Gastrocnemius medialis (tissue), 4 donors: Measurements from ENCODE around the gene AMBP. TPM values are rescaled to one million over a fixed set of nuclear protein-coding genes. Genes with fewer than 3 reads are reported as not detected.

Experiments used
- ATAC-seq, 2 donors: fragments of 150-250 bp; one replicate each; pipeline ENCODE4 v1.9.1; 2016
- DNase-seq, 2 donors: peaks; one replicate each; pipeline ENCODE4 v3.0.0-alpha.2; 2019
- H3K27ac ChIP-seq, 4 donors: fragments of 200-600 bp; sonication (generic); 1 replicate in 1 of 4; 2 replicates in 3 of 4; pipeline ENCODE4 v1.5.1; 2016 to 2018; ENCODE audit warnings: mild to moderate bottlenecking in 2 of 4, moderate library complexity in 1 of 4
- H3K27me3 ChIP-seq, 3 donors: fragments of 200-600 bp; sonication (generic) in 2 of 3; 1 replicate in 1 of 3; 2 replicates in 2 of 3; pipeline versions ENCODE4 v1.5.1 to v1.6.0; 2016 to 2019; ENCODE audit warnings: mild to moderate bottlenecking in 1 of 3, moderate library complexity in 1 of 3
- H3K36me3 ChIP-seq, 2 donors: fragments of 200-600 bp; sonication (generic) in 1 of 2; one replicate each; pipeline ENCODE4 v1.5.1; 2017 to 2018
- H3K4me1 ChIP-seq, 2 donors: fragments of 200-600 bp; sonication (generic) in 1 of 2; one replicate each; pipeline ENCODE4 v1.5.1; 2016 to 2017; ENCODE audit warnings: mild to moderate bottlenecking in 2 of 2
- H3K4me3 ChIP-seq, 4 donors: fragments of 200-600 bp; sonication (generic) in 3 of 4; 1 replicate in 1 of 4; 2 replicates in 3 of 4; pipeline ENCODE4 v1.5.1; 2016 to 2019; ENCODE audit warnings: mild to moderate bottlenecking in 2 of 4
- H3K9me3 ChIP-seq, 3 donors: fragments of 200-600 bp; sonication (generic) in 2 of 3; 1 replicate in 1 of 3; 2 replicates in 2 of 3; pipeline ENCODE4 v1.5.1; 2016 to 2019
- POLR2A ChIP-seq, 2 donors: fragments of 450-650 bp; IDR thresholded peaks; one replicate each; pipeline ENCODE4 v1.6.1; 2017; ENCODE audit warnings: antibody characterized with exemption in 2 of 2, mild to moderate bottlenecking in 2 of 2, moderate library complexity in 2 of 2
- in situ Hi-C, 4 donors: fragments of 200-750 bp; cut with MboI; loops; one replicate each; pipeline versions ENCODE4 v1.15.0 to v1.8.0; 2017; ENCODE audit warnings: low sequenced_read_pairs in 4 of 4
- intact Hi-C: fragments of 100-400 bp; cut with DNase I; formaldehyde crosslinking; loops from one replicate; pipeline ENCODE4 v1.15.1; 2023; ENCODE audit warnings: low total_unique reads
- total RNA-seq, 4 donors: library from RNA; depleted of rRNA; stranded (reverse); fragments of >200 nt; gene quantifications; one replicate each; pipeline versions ENCODE4 v1.1.0 to v1.2.3, GENCODE V29; 2016
- TF ChIP-seq, protein P1 (sequence below), 5 experiments: fragments of 450-650 bp in 3 of 5; fragments of 200-600 bp in 2 of 5; sonication (generic) in 2 of 5; IDR thresholded peaks in 4 of 5; conservative IDR thresholded peaks in 1 of 5; 1 replicate in 4 of 5; 2 replicates in 1 of 5; pipeline ENCODE4 v1.5.1; 2016 to 2019; ENCODE audit warnings: antibody characterized with exemption in 5 of 5, mild to moderate bottlenecking in 3 of 5, moderate library complexity in 3 of 5

Gene AMBP
- total RNA-seq, 4 donors from 2014 or later = 3.2 to 7.2 TPM; not detected in 2

DNA sequence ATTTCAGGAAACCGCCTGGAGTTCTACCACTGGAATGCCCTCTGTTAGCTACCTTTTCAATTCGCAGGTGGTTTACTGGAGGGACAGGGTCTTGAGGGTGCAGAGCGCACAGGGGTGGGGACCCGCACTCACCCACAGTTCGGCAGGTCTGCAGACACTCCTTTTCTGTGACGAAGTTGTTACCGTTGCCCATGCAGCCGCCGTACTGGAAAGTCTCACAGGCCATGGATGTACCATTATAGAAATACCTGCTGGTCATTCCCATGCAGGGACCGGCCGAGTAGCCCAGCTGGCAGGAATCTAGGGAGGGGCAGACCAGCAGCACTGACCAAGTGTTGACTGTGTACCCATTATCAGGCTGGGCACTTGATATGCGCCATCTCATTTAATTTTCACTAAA, 16.8 kb downstream of the AMBP start:
- Histone ChIP-seq H3K36me3 (no peaks in the 10 kb centered on the region), H3K4me1 (peaks cover 7 to 8% of the 10 kb centered on the region in 2 donors), H3K4me3 (no peak overlapping the region), H3K27ac (no peak overlapping the region), H3K9me3 (no peaks in the 10 kb centered on the region), H3K27me3 (no peaks in the 10 kb centered on the region)
- TF ChIP-seq POLR2A (IDR thresholded peaks at IDR 0.05) = no peak
- TF ChIP-seq, protein P1, sequence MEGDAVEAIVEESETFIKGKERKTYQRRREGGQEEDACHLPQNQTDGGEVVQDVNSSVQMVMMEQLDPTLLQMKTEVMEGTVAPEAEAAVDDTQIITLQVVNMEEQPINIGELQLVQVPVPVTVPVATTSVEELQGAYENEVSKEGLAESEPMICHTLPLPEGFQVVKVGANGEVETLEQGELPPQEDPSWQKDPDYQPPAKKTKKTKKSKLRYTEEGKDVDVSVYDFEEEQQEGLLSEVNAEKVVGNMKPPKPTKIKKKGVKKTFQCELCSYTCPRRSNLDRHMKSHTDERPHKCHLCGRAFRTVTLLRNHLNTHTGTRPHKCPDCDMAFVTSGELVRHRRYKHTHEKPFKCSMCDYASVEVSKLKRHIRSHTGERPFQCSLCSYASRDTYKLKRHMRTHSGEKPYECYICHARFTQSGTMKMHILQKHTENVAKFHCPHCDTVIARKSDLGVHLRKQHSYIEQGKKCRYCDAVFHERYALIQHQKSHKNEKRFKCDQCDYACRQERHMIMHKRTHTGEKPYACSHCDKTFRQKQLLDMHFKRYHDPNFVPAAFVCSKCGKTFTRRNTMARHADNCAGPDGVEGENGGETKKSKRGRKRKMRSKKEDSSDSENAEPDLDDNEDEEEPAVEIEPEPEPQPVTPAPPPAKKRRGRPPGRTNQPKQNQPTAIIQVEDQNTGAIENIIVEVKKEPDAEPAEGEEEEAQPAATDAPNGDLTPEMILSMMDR (IDR thresholded peaks at IDR 0.05 in 4 of 5, conservative IDR thresholded peaks at IDR 0.05 in 1 of 5) = no peak
- ATAC-seq (no peak), DNase-seq (no peak)
- intact Hi-C loops = no loop called here
- in situ Hi-C loops = no loop called here

DNA sequence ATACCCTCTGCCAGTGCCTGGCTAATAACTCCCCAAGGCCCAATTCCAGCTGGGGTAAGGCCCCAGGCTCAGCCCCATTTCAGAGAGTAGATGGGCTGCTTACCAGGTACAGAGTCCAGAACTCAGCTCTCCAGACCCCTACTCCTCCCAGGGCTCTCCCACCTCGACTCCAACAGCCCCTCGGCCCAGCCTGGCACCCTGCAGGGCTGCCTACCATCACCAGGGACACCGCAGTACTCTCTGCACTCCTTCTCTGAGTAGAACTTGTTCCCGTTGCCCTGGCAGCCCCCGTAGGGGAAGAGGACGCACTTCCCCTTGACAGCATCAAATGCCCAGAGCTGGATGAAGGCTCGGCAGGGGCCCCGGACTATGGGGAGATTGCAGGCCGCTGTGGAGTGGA, 17.4 kb downstream of the AMBP start:
- Histone ChIP-seq H3K9me3 (no peaks in the 10 kb centered on the region), H3K27me3 (no peaks in the 10 kb centered on the region), H3K36me3 (no peaks in the 10 kb centered on the region), H3K4me1 (peaks cover 7 to 8% of the 10 kb centered on the region in 2 donors), H3K27ac (no peak overlapping the region), H3K4me3 (no peak overlapping the region)
- ATAC-seq (no peak), DNase-seq (no peak)
- intact Hi-C loops (no loop called here), in situ Hi-C loops (no loop called here)
- TF ChIP-seq POLR2A (IDR thresholded peaks at IDR 0.05) = no peak
- TF ChIP-seq, protein P1 (IDR thresholded peaks at IDR 0.05 in 4 of 5, conservative IDR thresholded peaks at IDR 0.05 in 1 of 5) = no peak

DNA sequence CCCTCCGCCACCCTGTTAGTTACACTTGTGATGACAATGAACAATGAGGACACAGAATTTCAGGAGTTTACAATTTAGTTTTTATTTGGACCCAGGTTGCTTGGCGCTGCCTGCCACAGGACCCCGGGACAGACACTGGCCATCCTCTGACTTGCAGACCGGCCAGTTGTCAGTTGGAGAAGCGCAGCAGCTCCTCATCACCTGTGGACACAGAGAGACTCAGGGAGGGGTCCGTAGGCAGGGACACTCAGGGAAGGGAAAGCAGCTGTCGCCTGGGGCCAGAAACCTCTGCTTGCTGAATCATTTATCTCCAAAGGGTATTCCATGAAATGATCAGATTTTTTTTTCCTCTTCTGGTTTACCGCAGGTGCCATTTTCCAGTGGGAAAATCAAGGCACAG, 18.0 kb downstream of the AMBP start:
- Histone ChIP-seq H3K36me3 (no peaks in the 10 kb centered on the region), H3K27ac (no peak overlapping the region), H3K27me3 (no peaks in the 10 kb centered on the region), H3K9me3 (no peaks in the 10 kb centered on the region), H3K4me1 (peaks cover 7 to 8% of the 10 kb centered on the region in 2 donors), H3K4me3 (no peak overlapping the region)
- ATAC-seq = no peak
- in situ Hi-C loops = no loop called here
- TF ChIP-seq POLR2A (IDR thresholded peaks at IDR 0.05) = no peak
- TF ChIP-seq, protein P1 (IDR thresholded peaks at IDR 0.05 in 4 of 5, conservative IDR thresholded peaks at IDR 0.05 in 1 of 5) = no peak
- intact Hi-C loops = no loop called here
- no peak for DNase-seq

DNA sequence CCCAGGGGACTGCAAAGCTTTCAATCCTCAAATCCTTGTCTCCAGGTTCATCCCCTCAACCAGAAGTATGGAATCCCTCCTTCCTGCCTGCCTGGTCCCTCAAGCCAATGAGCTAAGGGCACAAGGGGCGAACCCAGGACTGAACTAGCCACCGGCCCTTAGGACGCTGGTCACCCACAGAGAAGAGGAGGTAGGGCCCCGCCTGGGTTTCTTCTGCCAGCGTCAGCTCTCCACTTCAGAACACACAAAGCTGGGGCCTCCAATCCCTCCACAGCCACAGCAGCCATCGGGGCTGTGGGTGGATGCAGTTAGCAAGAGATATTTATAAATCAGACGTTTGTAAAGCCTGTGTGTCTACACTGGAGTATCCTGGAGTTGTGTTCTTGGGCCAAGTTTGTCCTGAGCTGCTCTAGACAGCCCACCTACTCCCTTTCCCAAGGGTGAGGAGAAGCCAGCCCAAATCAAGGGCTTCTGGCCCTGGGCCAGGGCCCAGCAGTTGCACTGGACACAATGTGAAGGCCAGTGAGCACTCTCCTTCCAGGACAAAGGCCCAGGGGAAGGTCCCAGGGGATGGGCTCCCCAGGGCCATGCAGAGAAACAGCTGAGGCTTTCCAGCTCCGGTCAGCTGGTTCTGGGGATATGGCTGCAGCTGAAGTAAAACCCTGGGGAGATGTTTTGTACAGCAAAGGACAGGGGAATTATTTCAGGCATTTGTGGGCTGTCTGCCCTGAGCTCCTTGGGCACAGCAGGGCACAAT, 18.9 kb downstream of the AMBP start:
- Histone ChIP-seq H3K9me3 (no peaks in the 10 kb centered on the region), H3K4me1 (peaks cover 7 to 8% of the 10 kb centered on the region in 2 donors), H3K27me3 (no peaks in the 10 kb centered on the region), H3K27ac (no peak overlapping the region), H3K36me3 (no peaks in the 10 kb centered on the region), H3K4me3 (no peak overlapping the region)
- no peak for DNase-seq
- TF ChIP-seq, protein P1 (IDR thresholded peaks at IDR 0.05 in 4 of 5, conservative IDR thresholded peaks at IDR 0.05 in 1 of 5) = no peak
- TF ChIP-seq POLR2A (IDR thresholded peaks at IDR 0.05) = no peak
- intact Hi-C loops (no loop called here), in situ Hi-C loops (no loop called here)
- ATAC-seq = no peak

DNA sequence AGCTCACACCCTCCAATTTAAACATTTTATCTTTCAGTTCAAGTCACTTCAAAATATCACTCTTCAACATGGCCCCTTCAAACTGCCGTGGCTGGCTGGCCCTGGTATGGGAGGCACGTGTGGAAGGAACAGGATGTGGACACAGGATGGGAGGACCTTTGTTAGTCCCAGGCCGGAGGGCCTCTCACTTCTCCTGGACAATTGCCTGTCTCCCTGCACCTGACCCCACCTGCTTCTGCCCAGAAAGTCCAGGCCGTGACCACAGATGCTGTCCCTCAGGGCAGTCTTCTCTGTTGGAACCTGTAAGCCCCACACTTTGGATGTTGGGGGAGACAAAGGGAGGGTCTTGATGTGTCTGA, 19.4 kb downstream of the AMBP start:
- ATAC-seq = no peak
- Histone ChIP-seq H3K9me3 (no peaks in the 10 kb centered on the region), H3K4me1 (peaks cover 7 to 8% of the 10 kb centered on the region in 2 donors), H3K27me3 (no peaks in the 10 kb centered on the region), H3K4me3 (no peak overlapping the region), H3K27ac (no peak overlapping the region), H3K36me3 (no peaks in the 10 kb centered on the region)
- intact Hi-C loops = no loop called here
- no peak for DNase-seq
- TF ChIP-seq, protein P1 (IDR thresholded peaks at IDR 0.05 in 4 of 5, conservative IDR thresholded peaks at IDR 0.05 in 1 of 5) = no peak
- TF ChIP-seq POLR2A (IDR thresholded peaks at IDR 0.05) = no peak
- in situ Hi-C loops = no loop called here
